Fibroblast of lung (primary cell): ENCODE measurements around the gene CLEC19A. TPM values are rescaled to one million over a fixed set of nuclear protein-coding genes. Genes with fewer than 3 reads are reported as not detected.
A peak's percentile ranks its signal among the peaks of the same experiment; 100 is the strongest.

Experiments used
- DNase-seq, 2 donors: peaks; one replicate each; pipeline versions ENCODE4 v3.0.0 to v3.0.0-alpha.2; 2010; ENCODE audit warnings: low read depth in 2 of 2
- H2AFZ ChIP-seq: 2 replicates; pipeline ENCODE4 v1.5.1; 2012; ENCODE audit warnings: low read length, control low read depth, inconsistent platforms
- H3K27ac ChIP-seq: 2 replicates; pipeline ENCODE4 v1.5.1; 2011; ENCODE audit warnings: low read length, control low read depth; ENCODE audit not compliant: insufficient read depth
- H3K27me3 ChIP-seq: 2 replicates; pipeline ENCODE4 v1.5.1; 2011; ENCODE audit warnings: mild to moderate bottlenecking, low read length; ENCODE audit not compliant: control insufficient read depth, insufficient read depth
- H3K36me3 ChIP-seq: 2 replicates; pipeline ENCODE4 v1.5.1; 2011; ENCODE audit warnings: low read length; ENCODE audit not compliant: control insufficient read depth, insufficient read depth
- H3K4me1 ChIP-seq: 2 replicates; pipeline ENCODE4 v1.5.1; 2011; ENCODE audit warnings: low read length; ENCODE audit not compliant: control insufficient read depth, insufficient read depth; ENCODE audit errors: extremely low read depth
- H3K4me2 ChIP-seq: 2 replicates; pipeline ENCODE4 v1.5.1; 2011; ENCODE audit warnings: low read length, control low read depth; ENCODE audit not compliant: insufficient read depth; ENCODE audit errors: extremely low read depth
- H3K4me3 ChIP-seq, 4 experiments: fragments of 200-600 bp in 1 of 4; sonication (generic) in 1 of 4; replicated peaks in 1 of 4; 2 replicates each; pipeline ENCODE4 v1.5.1; 2011 to 2016; ENCODE audit warnings: low read length in 4 of 4, low read depth in 3 of 4, mild to moderate bottlenecking in 3 of 4, control low read depth in 2 of 4, inconsistent platforms in 1 of 4, mixed read lengths in 1 of 4; ENCODE audit not compliant: insufficient read depth in 1 of 4; ENCODE audit errors: control extremely low read depth in 1 of 4
- H3K79me2 ChIP-seq: 2 replicates; pipeline ENCODE4 v1.5.1; 2012; ENCODE audit warnings: mild to moderate bottlenecking, low read length, inconsistent platforms; ENCODE audit not compliant: control insufficient read depth, insufficient read depth
- H3K9ac ChIP-seq: 2 replicates; pipeline ENCODE4 v1.5.1; 2011; ENCODE audit warnings: mild to moderate bottlenecking, low read length, control low read depth; ENCODE audit not compliant: insufficient read depth
- H3K9me3 ChIP-seq: 2 replicates; pipeline ENCODE4 v1.5.1; 2012; ENCODE audit warnings: low read depth, low read length; ENCODE audit not compliant: control insufficient read depth, insufficient read depth
- H4K20me1 ChIP-seq: 2 replicates; pipeline ENCODE4 v1.5.1; 2011; ENCODE audit warnings: low read length; ENCODE audit not compliant: control insufficient read depth, insufficient read depth; ENCODE audit errors: extremely low read depth
- CTCF ChIP-seq, 2 donors: IDR thresholded peaks in 1 of 2; conservative IDR thresholded peaks in 1 of 2; 1 replicate in 1 of 2; 2 replicates in 1 of 2; pipeline ENCODE4 v1.5.1; 2011 to 2012; ENCODE audit warnings: low read length in 2 of 2, control low read depth in 1 of 2, inconsistent platforms in 1 of 2, low read depth in 1 of 2, mild to moderate bottlenecking in 1 of 2
- EZH2 ChIP-seq: IDR thresholded peaks from 2 replicates; pipeline ENCODE4 v1.5.1; 2012; ENCODE audit warnings: low read length, control low read depth, mild to moderate bottlenecking; ENCODE audit errors: missing control alignments
- polyA plus RNA-seq, 2 donors: library from polyadenylated mRNA; depleted of rRNA in 1 of 2; stranded (reverse) in 1 of 2; unstranded in 1 of 2; fragments of >200 nt; gene quantifications; 2 replicates each; pipeline ENCODE4 v1.2.1, GENCODE V29; 2011 to 2012; ENCODE audit warnings: missing spikeins in 1 of 2
- total RNA-seq: library from RNA; depleted of rRNA; stranded (reverse); fragments of >200 nt; gene quantifications from 2 replicates; pipeline ENCODE4 v1.2.1, GENCODE V29; 2014

The CLEC19A gene
- total and polyA plus RNA-seq, 2 donors (not counting 1 experiment from before 2014, with no cell fraction given) = not detected

DNA sequence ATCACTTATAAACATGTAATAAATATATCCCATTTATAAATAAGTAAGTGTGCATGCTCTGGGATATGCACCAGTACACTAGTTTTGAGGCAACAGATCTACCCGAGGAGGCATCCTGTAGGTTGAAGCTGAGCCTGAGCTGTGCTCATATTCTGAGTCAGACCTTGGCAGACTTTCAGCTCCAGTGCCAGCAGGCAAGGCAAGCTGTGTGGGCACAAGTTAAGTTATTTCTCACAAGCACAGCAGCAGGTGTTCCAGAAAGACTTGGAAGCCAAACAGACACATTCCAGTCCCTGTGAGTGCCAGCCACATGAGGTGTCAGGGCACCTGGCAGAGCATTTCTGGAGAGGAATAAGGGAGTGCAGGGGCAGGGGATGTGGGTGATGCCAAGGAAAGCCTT lies 1.3 kb upstream of the CLEC19A start:
- H3K27me3 ChIP-seq = no peaks in the 10 kb centered on the region
- H3K27ac ChIP-seq = no peak overlapping the region
- H3K79me2 ChIP-seq = no peaks in the 10 kb centered on the region
- DNase-seq = peak in 1 of 2 donors; percentile 8
- no peaks in the 10 kb centered on the region for H3K9me3 ChIP-seq
- no peaks in the 10 kb centered on the region for H3K4me1 ChIP-seq
- no peaks in the 10 kb centered on the region for H4K20me1 ChIP-seq
- no peak for TF ChIP-seq CTCF (conservative IDR thresholded peaks at IDR 0.05 in 1 of 2, IDR thresholded peaks at IDR 0.05 in 1 of 2; ENCODE audit: low read depth in 1 of 2, low read length in 2 of 2)
- TF ChIP-seq EZH2 = no peak
- H3K4me2 ChIP-seq = no peak overlapping the region
- no peak overlapping the region for H3K4me3 ChIP-seq
- H3K9ac ChIP-seq = no peak overlapping the region
- H3K36me3 ChIP-seq = no peaks in the 10 kb centered on the region
- no peak overlapping the region for H2AFZ ChIP-seq

- Histone ChIP-seq H3K4me1 (no peaks in the 10 kb centered on the region), H3K36me3 (no peaks in the 10 kb centered on the region), H3K4me3 (no peak overlapping the region), H3K9ac (no peak overlapping the region), H3K27ac (no peak overlapping the region), H4K20me1 (no peaks in the 10 kb centered on the region), H3K79me2 (no peaks in the 10 kb centered on the region), H3K4me2 (no peak overlapping the region), H3K27me3 (no peaks in the 10 kb centered on the region), H3K9me3 (no peaks in the 10 kb centered on the region), H2AFZ (no peak overlapping the region)
- DNase-seq = no peak
- TF ChIP-seq EZH2 (no peak), CTCF (conservative IDR thresholded peaks at IDR 0.05 in 1 of 2, IDR thresholded peaks at IDR 0.05 in 1 of 2; ENCODE audit: low read depth in 1 of 2, low read length in 2 of 2) (no peak)
These were observed 1.3 kb downstream of the CLEC19A start for GRCh38 chr16:19286827-19287226.

GRCh38 chr16:19287241-19287640 lies 1.7 kb downstream of the CLEC19A start:
- no peaks in the 10 kb centered on the region for H3K9me3 ChIP-seq
- H3K9ac ChIP-seq = no peak overlapping the region

More at GRCh38 chr16:19287241-19287640, 1.7 kb downstream of the CLEC19A start:
- H3K27ac ChIP-seq = no peak overlapping the region
- no peaks in the 10 kb centered on the region for H4K20me1 ChIP-seq
- no peak overlapping the region for H3K4me2 ChIP-seq
- no peaks in the 10 kb centered on the region for H3K4me1 ChIP-seq
- no peaks in the 10 kb centered on the region for H3K36me3 ChIP-seq
- no peak overlapping the region for H3K4me3 ChIP-seq
- TF ChIP-seq EZH2 (no peak), CTCF (conservative IDR thresholded peaks at IDR 0.05 in 1 of 2, IDR thresholded peaks at IDR 0.05 in 1 of 2; ENCODE audit: low read depth in 1 of 2, low read length in 2 of 2) (no peak)
- no peak for DNase-seq
- no peaks in the 10 kb centered on the region for H3K79me2 ChIP-seq
- no peak overlapping the region for H2AFZ ChIP-seq
- no peaks in the 10 kb centered on the region for H3K27me3 ChIP-seq
